NCI-H1417 treated with DMSO at 0.1 percent for 48 hours (cell line): ENCODE results near the gene TRIO.

Experiments used
- DNase-seq: peaks from one replicate; lab custom pipeline; 2025; lab: John Stamatoyannopoulos, UW

The TRIO gene

GRCh38 chr5:14148483-14148882, 5.3 kb downstream of the TRIO start:
- DNase-seq = no peak

DNA sequence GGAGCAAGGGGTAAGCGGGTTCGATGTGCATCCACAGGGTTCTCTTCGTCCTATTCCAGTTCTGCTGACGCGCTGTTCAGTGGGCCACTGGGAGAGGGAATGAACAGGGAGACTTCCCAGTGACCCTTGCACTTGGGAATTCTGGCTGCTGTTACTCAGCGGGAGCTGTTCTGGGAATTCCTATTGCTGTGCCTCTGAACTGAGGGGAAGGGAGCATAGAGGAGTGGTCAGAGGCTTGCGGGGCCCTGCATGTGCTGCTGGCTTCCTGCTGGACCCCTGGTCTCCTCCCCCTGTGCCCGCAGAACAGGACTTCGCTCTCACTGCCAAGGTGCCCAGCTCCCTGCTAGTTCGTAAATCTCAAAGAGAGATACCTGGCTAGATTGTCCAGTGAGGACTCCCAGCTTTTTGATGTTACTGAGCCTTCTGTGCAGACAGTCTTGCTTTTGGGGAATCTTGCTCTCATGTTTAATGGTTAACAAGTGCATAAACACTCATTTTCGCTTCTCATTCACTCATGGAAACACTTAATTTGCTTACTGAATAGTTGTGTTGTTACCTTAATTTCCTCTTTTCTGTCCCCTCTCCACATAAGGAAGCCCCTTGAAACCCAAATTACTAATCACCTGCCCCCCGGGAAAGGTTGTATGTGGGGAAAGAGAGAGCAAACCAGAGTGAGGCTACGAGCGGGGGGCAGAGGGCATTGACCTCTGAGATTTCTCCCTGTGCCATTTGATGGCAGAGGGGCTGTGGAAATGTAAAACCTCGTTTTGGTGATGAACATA, 5.9 kb downstream of the TRIO start:
- DNase-seq = no peak

GRCh38 chr5:14149672-14150274, 6.6 kb downstream of the TRIO start:
- DNase-seq = no peak

GRCh38 chr5:14151416-14151815, 8.3 kb downstream of the TRIO start:
- no peak for DNase-seq

- no peak for DNase-seq
Measured at GRCh38 chr5:14153071-14153864, 10.1 kb downstream of the TRIO start.

GRCh38 chr5:14153932-14154731, 11.0 kb downstream of the TRIO start:
- DNase-seq = no peak

DNA sequence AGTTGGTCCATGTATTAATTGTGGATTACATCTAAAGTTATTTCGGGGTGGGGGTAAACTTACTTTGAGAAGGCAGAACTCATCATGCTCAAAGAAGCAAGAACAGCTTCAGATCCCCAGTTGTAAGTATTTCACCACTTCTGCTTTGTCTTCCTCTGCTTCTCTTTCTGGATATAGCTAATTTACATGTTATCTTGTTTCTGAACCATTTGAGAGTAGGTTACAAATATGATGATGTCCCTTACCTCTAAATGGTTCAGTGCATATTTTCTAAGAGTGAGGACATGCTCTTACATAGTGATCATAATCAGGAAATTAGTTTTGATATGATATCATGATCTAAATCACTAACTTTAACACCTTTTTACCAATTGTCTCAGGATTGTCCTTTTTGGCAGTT, 11.9 kb downstream of the TRIO start:
- no peak for DNase-seq

DNA sequence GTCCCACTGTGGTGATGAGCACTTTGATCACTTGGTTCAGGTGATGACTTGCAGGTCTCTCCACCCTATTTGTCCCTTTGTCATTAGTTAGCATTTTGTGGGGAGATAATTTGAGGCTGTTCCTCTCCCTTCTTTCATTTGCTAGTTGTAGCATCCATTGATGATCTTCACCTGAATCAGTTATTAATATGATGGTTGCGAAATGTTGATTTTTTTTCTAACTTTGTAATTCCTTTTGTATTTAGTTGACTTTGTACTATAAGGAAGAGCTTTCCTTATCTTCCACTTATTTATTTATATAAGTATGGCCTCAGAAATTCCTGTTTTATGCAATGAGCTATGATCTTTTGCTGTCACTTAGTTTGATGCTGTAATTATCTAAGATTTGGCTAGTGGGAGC, 12.6 kb downstream of the TRIO start:
- no peak for DNase-seq

DNA sequence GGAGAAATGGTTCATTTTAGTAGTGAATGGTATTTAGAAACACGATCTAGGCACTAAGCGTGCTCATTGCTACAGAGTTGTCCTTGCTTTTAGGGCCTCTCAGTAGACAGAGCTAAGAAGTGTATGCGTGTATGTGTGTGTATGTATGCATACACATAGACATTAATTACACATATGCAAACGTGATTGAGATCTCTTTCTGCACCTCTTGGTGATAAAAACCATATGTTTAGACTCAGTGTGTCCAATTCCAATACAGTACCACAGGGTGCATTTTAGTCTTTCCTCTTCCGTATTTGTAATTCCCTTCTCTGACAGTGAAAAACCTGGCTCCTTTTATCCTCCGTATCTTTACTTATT, 13.1 kb downstream of the TRIO start:
- DNase-seq = no peak

DNA sequence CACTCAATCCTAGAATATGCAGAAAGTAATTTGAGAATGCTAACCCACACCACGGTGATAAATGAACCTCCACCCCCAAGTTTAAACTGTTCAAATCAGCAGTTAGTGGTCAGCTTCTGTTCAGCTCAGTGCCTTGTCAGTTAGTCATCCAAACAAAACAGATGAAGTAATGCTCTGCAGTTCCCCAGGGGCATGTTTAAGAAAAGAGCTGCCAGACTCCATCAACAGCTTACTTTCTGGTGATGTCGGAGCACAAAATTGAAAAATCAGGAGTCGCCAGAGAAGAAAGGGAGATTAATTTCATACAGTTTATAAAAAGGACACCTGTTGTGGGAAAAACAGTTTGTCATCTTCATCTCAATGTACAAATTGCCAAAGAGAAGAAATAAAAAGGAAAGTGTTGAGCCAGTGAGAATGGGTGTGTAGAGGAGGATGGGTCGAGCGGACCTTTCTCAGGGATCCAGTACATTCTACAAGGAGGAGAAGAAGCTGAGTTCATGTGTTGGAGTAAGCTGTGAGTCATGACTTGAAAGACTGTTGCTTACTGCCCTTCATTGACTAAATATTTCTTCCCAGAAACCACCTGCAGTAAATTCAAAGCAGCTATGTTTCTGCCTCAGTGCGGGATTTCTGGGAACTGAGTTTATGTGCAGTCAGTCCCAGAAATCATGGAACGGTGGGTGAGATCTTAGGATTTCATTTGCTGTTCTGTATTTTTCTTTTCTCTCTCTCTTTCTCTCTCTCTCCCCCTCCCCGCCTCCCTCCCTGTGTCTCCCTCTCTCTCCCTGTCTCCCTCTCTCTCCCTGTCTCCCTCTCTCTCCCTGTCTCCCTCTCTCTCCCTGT, 13.7 kb downstream of the TRIO start:
- no peak for DNase-seq

DNA sequence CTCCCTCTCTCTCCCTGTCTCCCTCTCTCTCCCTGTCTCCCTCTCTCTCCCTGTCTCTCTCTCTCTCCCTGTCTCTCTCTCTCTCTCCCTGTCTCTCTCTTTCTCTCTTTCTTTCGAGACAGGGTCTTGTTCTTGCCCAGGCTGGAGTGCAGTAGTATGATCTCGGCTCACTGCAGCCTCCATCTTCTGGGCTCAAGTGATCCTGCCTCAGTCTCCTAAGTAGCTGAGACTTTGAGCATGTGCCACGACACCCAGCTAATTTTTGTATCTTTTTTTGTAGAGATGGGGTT, 14.3 kb downstream of the TRIO start:
- DNase-seq = no peak

GRCh38 chr5:14158890-14159666, 15.9 kb downstream of the TRIO start:
- DNase-seq = no peak

- peak; percentile 46 for DNase-seq
Measured at GRCh38 chr5:14161825-14162556, 18.8 kb downstream of the TRIO start.

- no peak for DNase-seq
Measured at GRCh38 chr5:14164164-14165163, 21.3 kb downstream of the TRIO start.

- DNase-seq = no peak
Measured at GRCh38 chr5:14165375-14166106, 22.4 kb downstream of the TRIO start.

DNA sequence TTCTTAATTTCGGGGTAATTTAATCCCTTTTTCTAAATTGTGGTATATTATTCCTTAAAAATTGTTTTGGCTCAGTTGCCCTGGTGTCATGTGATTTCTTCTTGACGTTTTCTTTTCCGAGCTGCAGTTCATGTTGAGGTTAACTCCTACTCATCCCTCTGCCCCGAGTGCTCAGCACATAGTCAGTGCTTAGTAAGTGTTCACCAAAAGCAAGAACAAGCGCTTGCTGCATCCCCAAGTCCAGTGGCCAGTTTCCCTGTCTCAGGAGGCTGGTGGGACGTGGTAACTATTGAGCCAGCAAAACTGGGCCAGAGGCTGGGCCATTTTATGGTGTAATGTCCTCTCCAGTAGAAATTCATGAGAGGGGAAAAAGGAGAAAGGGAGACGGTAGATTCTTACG, 23.3 kb downstream of the TRIO start:
- no peak for DNase-seq

DNA sequence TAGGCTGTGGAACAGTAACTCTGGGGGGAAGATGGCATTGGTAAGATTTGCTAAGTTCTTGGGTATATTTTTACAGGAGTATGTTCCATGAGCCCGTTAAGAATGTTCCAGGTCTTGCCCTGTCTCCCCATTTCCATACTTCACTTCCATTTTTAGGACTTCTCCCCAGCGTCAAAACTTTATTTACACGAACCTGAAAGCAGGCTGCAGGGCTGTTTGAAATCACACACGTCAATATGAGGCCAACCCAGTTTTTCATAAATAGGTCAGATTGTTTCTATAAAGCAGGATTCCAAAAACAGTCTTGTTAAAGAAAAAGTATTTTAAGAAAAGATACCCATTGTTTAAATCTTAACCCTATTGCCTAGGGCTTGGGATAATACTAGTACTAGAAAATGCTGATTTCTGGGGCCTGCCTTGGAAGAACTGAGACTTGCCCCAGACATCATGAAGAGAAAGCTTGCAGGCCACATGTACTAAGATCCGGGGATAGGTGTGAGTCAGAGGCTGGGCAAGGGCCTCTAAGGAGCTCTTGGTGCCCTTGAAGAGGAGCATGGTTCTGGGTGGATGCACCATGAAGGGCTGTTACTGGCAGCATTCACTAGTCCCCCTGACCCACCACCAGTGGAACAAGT, 24.2 kb downstream of the TRIO start:
- DNase-seq = no peak
